ENCODE results near the gene ANO4. TPM values are rescaled to one million over a fixed set of nuclear protein-coding genes. Genes with fewer than 3 reads are reported as not detected.

ANO4 gene
- total RNA-seq, 1 donor from 2014 or later, result not detected

DNA sequence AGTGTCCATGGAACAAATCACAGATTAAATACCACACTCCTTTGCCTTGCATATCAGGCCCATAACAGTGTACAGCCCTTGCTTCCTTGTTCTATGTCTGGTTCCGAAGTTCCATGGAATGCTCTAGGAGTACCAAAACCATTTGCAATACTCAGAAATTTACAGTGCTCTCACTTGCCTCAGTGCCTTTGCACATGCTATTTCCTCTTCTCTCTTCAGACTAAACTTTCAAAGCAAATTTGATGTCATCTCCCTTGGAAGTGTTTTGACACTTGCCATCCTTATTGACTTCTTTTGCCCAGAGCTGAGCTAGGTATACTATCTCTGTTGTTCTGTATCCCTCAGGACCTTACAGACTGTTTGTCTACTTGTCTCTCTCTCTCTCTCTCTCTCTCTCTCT lies 6.1 kb downstream of the ANO4 start:
- Mint-ChIP-seq H3K27me3 (peaks cover 4% of the 10 kb centered on the region), H3K27ac (no peak overlapping the region), H3K36me3 (ENCODE audit: low read depth) (no peaks in the 10 kb centered on the region), H3K4me3 (no peak overlapping the region), H3K4me1 (no peaks in the 10 kb centered on the region), H3K9me3 (peaks cover 2% of the 10 kb centered on the region)
- TF ChIP-seq, protein P1, sequence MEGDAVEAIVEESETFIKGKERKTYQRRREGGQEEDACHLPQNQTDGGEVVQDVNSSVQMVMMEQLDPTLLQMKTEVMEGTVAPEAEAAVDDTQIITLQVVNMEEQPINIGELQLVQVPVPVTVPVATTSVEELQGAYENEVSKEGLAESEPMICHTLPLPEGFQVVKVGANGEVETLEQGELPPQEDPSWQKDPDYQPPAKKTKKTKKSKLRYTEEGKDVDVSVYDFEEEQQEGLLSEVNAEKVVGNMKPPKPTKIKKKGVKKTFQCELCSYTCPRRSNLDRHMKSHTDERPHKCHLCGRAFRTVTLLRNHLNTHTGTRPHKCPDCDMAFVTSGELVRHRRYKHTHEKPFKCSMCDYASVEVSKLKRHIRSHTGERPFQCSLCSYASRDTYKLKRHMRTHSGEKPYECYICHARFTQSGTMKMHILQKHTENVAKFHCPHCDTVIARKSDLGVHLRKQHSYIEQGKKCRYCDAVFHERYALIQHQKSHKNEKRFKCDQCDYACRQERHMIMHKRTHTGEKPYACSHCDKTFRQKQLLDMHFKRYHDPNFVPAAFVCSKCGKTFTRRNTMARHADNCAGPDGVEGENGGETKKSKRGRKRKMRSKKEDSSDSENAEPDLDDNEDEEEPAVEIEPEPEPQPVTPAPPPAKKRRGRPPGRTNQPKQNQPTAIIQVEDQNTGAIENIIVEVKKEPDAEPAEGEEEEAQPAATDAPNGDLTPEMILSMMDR (IDR thresholded peaks at IDR 0.05), result no peak
- ChIA-PET CTCF (no interaction called here), POLR2A (no interaction called here)
- DNase-seq (no peak), ATAC-seq (ENCODE audit: low read depth) (no peak)
- intact Hi-C loops (cut with micrococcal nuclease), result no loop called here

DNA sequence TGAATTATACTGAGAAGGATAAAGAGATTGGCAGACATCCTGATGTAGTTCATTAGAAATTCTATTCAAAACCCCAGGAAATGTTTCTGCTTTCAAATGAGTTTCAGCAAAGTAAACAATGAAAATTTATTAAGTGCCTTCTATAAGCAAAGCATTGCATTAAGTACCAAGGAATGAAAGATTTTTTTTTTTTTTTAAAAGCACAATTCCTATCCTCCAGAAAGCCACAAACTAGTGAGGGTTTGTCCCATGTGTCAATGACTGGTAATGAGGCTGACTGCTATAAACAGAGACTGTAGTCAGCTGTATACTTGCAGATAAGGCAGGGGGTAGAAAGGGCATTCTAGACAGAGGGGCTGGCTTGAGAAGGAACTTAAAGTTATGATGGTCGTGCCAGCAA lies 6.7 kb downstream of the ANO4 start:
- ChIA-PET POLR2A (no interaction called here), CTCF (no interaction called here)
- DNase-seq (no peak), ATAC-seq (ENCODE audit: low read depth) (no peak)
- Mint-ChIP-seq H3K27me3 (no peaks in the 10 kb centered on the region), H3K36me3 (ENCODE audit: low read depth) (no peaks in the 10 kb centered on the region), H3K9me3 (peaks cover 2% of the 10 kb centered on the region), H3K4me1 (no peaks in the 10 kb centered on the region), H3K27ac (no peak overlapping the region), H3K4me3 (no peak overlapping the region)
- TF ChIP-seq, protein P1 (IDR thresholded peaks at IDR 0.05), result no peak
- intact Hi-C loops (cut with micrococcal nuclease), result no loop called here

DNA sequence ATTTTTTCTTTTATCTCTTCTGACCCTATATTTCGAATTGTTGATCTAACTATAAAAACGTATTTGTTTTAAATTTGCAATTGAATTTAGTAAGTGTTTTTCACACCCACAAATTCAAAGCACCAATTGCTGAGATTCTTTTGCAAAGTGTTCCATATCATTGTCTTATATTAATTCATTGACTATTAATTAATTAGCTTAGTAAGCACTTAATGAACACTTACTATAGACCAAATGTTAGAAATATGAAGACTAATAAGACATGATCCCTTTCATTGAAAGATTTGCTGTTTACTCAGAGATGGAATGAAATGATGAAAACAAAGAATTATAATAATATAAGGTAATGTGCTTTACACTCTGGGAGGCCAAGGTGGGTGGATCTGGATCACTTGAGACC lies 14.2 kb downstream of the ANO4 start:
- ATAC-seq (ENCODE audit: low read depth) (no peak), DNase-seq (no peak)
- Mint-ChIP-seq H3K27ac (no peak overlapping the region), H3K4me1 (no peaks in the 10 kb centered on the region), H3K27me3 (no peaks in the 10 kb centered on the region), H3K9me3 (peaks cover 6% of the 10 kb centered on the region), H3K4me3 (no peak overlapping the region), H3K36me3 (ENCODE audit: low read depth) (no peaks in the 10 kb centered on the region)
- intact Hi-C loops (cut with micrococcal nuclease), result no loop called here
- CTCF ChIA-PET, result no interaction called here
- TF ChIP-seq, protein P1 (IDR thresholded peaks at IDR 0.05), result no peak
- POLR2A ChIA-PET, result no interaction called here

DNA sequence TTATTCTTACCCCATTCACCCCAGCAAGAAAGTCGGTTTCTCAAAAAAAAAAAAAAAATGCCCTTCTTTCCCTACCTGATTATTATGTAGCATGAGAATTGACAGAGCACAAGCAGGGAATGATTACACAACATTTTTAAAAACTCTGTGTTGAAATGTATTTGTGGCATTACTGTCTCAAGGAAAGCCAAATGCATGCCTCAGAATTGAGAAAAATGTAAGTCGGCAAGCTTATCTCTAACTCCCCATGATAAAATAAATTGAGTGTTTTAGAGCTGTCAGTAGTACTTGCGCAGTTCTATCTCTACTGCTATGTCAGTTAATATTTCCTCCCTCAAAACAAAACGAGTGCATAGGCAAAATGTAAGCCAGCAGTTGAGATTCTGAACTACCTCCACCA lies 25.7 kb downstream of the ANO4 start:
- TF ChIP-seq, protein P1 (IDR thresholded peaks at IDR 0.05), result no peak
- ChIA-PET CTCF (no interaction called here), POLR2A (no interaction called here)
- H3K9me3 Mint-ChIP-seq, result no peaks in the 10 kb centered on the region
- no peak for ATAC-seq (ENCODE audit: low read depth)
- DNase-seq, result no peak
- H3K4me1 Mint-ChIP-seq, result no peaks in the 10 kb centered on the region
- no peaks in the 10 kb centered on the region for H3K27me3 Mint-ChIP-seq
- no peak overlapping the region for H3K27ac Mint-ChIP-seq
- no peak overlapping the region for H3K4me3 Mint-ChIP-seq
- H3K36me3 Mint-ChIP-seq (ENCODE audit: low read depth), result no peaks in the 10 kb centered on the region
- intact Hi-C loops (cut with micrococcal nuclease), result no loop called here

DNA sequence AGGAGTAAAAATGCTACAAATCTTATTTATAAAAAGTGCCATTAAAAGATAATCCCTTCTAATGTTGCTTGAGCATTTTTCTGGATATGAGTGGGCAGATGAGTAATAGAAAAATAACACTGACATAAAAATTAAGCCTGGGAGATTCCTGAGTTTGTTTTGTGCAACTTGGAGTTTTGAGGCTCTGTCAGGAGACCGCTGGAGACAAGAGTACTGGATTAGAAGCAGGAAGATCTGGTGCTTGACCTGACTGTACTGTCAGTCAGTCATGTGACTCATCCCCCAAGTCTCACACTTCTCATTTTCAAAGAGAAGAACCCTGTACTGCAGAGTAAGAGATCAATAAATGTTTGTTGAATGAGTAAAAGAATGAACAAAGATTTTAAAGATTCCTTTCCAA lies 29.4 kb downstream of the ANO4 start:
- no peak for DNase-seq
- ATAC-seq (ENCODE audit: low read depth), result no peak
- Mint-ChIP-seq H3K36me3 (ENCODE audit: low read depth) (no peaks in the 10 kb centered on the region), H3K27me3 (no peaks in the 10 kb centered on the region), H3K4me3 (no peak overlapping the region), H3K27ac (no peak overlapping the region), H3K9me3 (peaks cover 2% of the 10 kb centered on the region), H3K4me1 (no peaks in the 10 kb centered on the region)
- CTCF ChIA-PET, result no interaction called here
- TF ChIP-seq, protein P1 (IDR thresholded peaks at IDR 0.05), result no peak
- intact Hi-C loops (cut with micrococcal nuclease), result no loop called here
- POLR2A ChIA-PET, result no interaction called here

Measured in activated B cell treated with CpG ODN at 0.5 μM for 24 hours (primary cell).